GM12878 (cell line): ENCODE results near the gene HNF4A. TPM values are rescaled to one million over a fixed set of nuclear protein-coding genes. Genes with fewer than 3 reads are reported as not detected.

ENCODE experiments used
- ATAC-seq: fragments of 200-7000 bp; cut with Tn5 transposase; 3 replicates; pipeline ENCODE4 v1.9.1; 2020; ENCODE audit warnings: mild to moderate bottlenecking, moderate library complexity
- BruUV-seq: library from RNA; stranded (reverse); fragments of 400-500 nt; replicated peaks from 2 replicates; lab custom pipeline; 2021; lab: Mats Ljungman, UMichigan
- CTCF ChIA-PET: fragments of 300-600 bp; sonication (Branson Sonifier 250); formaldehyde crosslinking; extraction: SDS; loops from one replicate; lab custom pipeline; 2021; ENCODE audit warnings: inconsistent platforms; lab: Yijun Ruan, JAX
- POLR2A ChIA-PET: fragments of 350-600 bp; formaldehyde crosslinking; extraction: SDS; loops from one replicate; lab custom pipeline; 2021; ENCODE audit warnings: inconsistent platforms; lab: Charles Lee
- RAD21 ChIA-PET: fragments of 300-600 bp; sonication (Branson Sonifier 250); formaldehyde crosslinking; loops from one replicate; lab custom pipeline; 2023; ENCODE audit warnings: antibody characterized with exemption; ENCODE audit not compliant: unreplicated experiment; lab: Charles Lee
- SMC1A ChIA-PET: fragments of 300-600 bp; sonication (Branson Sonifier 250); formaldehyde crosslinking; loops from one replicate; lab custom pipeline; 2023; ENCODE audit not compliant: unreplicated experiment, uncharacterized antibody; lab: Charles Lee
- DNase-seq: peaks from one replicate; pipeline ENCODE4 v3.0.0-alpha.2; 2011; ENCODE audit warnings: low read depth, low spot score
- FAIRE-seq: peaks from 3 replicates; lab custom pipeline; 2011; peaks lifted over from hg19 to GRCh38; lab: Jason Lieb, UNC
- H2AFZ ChIP-seq: 2 replicates; pipeline ENCODE4 v1.6.0; 2011; ENCODE audit warnings: low read depth, low read length, control low read depth; ENCODE audit not compliant: control insufficient read depth
- H3K27ac ChIP-seq: 2 replicates; pipeline ENCODE4 v1.5.1; 2011; ENCODE audit warnings: control low read depth; ENCODE audit not compliant: control insufficient read depth, insufficient read depth
- H3K27me3 ChIP-seq, 2 experiments: replicated peaks in 1 of 2; 2 replicates each; pipeline versions ENCODE4 v1.6.0 to v1.6.1; 2011; ENCODE audit warnings: low read length in 1 of 2; ENCODE audit not compliant: control insufficient read depth in 2 of 2, insufficient read depth in 2 of 2
- H3K36me3 ChIP-seq, 2 experiments: 2 replicates each; pipeline ENCODE4 v1.5.1; 2011; ENCODE audit warnings: low read length in 1 of 2; ENCODE audit not compliant: control insufficient read depth in 2 of 2, insufficient read depth in 2 of 2
- H3K4me1 ChIP-seq: 2 replicates; pipeline ENCODE4 v1.6.1; 2011; ENCODE audit warnings: mild to moderate bottlenecking, low read length, moderate library complexity, mixed read lengths; ENCODE audit not compliant: control insufficient read depth, insufficient read depth
- H3K4me2 ChIP-seq: 2 replicates; pipeline ENCODE4 v1.6.0; 2011; ENCODE audit warnings: control low read depth; ENCODE audit not compliant: control insufficient read depth, insufficient read depth
- H3K4me3 ChIP-seq: fragments of 200-600 bp; sonication (generic); 2 replicates; pipeline ENCODE4 v1.5.1; 2016
- H3K79me2 ChIP-seq: 2 replicates; pipeline ENCODE4 v1.6.0; 2011; ENCODE audit warnings: low read length; ENCODE audit not compliant: control insufficient read depth, insufficient read depth
- H3K9ac ChIP-seq: 2 replicates; pipeline ENCODE4 v1.8.0; 2011; ENCODE audit warnings: low read length, control low read depth, mixed read lengths; ENCODE audit not compliant: control insufficient read depth, insufficient read depth
- H3K9me3 ChIP-seq: replicated peaks from 3 replicates; pipeline ENCODE4 v1.5.1; 2011; ENCODE audit warnings: mild to moderate bottlenecking, low read length; ENCODE audit not compliant: control insufficient read depth, insufficient read depth
- H4K20me1 ChIP-seq: 2 replicates; pipeline ENCODE4 v1.6.0; 2011; ENCODE audit not compliant: control insufficient read depth, insufficient read depth
- NR2F1 ChIP-seq: fragments of 450-650 bp; conservative IDR thresholded peaks from 2 replicates; pipeline ENCODE4 v1.6.1; 2017; ENCODE audit warnings: mild to moderate bottlenecking
- PBX3 ChIP-seq: IDR thresholded peaks from 2 replicates; pipeline ENCODE4 v1.6.1; 2011; ENCODE audit warnings: mild to moderate bottlenecking, low read depth, low read length, moderate library complexity; ENCODE audit not compliant: insufficient replicate concordance
- SMAD5 ChIP-seq: IDR thresholded peaks from 2 replicates; pipeline ENCODE4 v1.6.1; 2016; ENCODE audit warnings: antibody characterized with exemption, low read depth
- SPI1 ChIP-seq: IDR thresholded peaks from 2 replicates; pipeline ENCODE4 v1.6.1; 2011; ENCODE audit warnings: low read depth, mild to moderate bottlenecking, low read length, moderate library complexity, borderline replicate concordance; ENCODE audit not compliant: insufficient read depth
- TCF7 ChIP-seq: IDR thresholded peaks from 2 replicates; pipeline ENCODE4 v1.6.1; 2014; ENCODE audit warnings: antibody characterized with exemption, borderline replicate concordance
- USF1 ChIP-seq: IDR thresholded peaks from 2 replicates; pipeline ENCODE4 v1.6.1; 2011; ENCODE audit warnings: borderline replicate concordance, low read depth, mild to moderate bottlenecking, moderate library complexity, mixed read lengths, low read length; ENCODE audit not compliant: insufficient read depth; ENCODE audit errors: extremely low read length
- YY1 ChIP-seq: IDR thresholded peaks from 2 replicates; pipeline ENCODE4 v1.6.1; 2011; ENCODE audit warnings: low read depth, mild to moderate bottlenecking, low read length
- ZNF687 ChIP-seq: fragments of 450-650 bp; IDR thresholded peaks from 2 replicates; pipeline ENCODE4 v1.6.1; 2017; ENCODE audit warnings: mild to moderate bottlenecking, moderate library complexity
- in situ Hi-C: fragments of 300-500 bp; cut with MboI; formaldehyde crosslinking; loops from 9 replicates; pipeline ENCODE4 v1.14.3; 2018; ENCODE audit warnings: mixed read lengths
- intact Hi-C: fragments of 100-400 bp; cut with micrococcal nuclease; formaldehyde crosslinking; loops from one replicate; pipeline ENCODE4 v1.14.2; 2022; ENCODE audit not compliant: unreplicated experiment
- polyA plus RNA-seq, 11 experiments: library from polyadenylated mRNA; depleted of rRNA in 4 of 11; unstranded in 6 of 11; stranded (reverse) in 5 of 11; fragments of >200 nt; fragmentation: Nextera tagmentation in 4 of 11; fragmentation: Illumina TruSeq in 1 of 11; extraction: Ambion mirVana in 4 of 11; extraction: Trizol in 1 of 11; gene quantifications; 1 replicate in 1 of 11; 2 replicates in 10 of 11; pipeline versions ENCODE4 v1.2.1 to v1.2.3, GENCODE V29; 2011 to 2016; ENCODE audit warnings: inconsistent platforms in 2 of 11, missing spikeins in 2 of 11, low read depth in 1 of 11
- total RNA-seq, 4 experiments: library from RNA; depleted of rRNA in 3 of 4; stranded (reverse); fragments of >200 nt in 3 of 4; fragmentation: Illumina TruSeq in 1 of 4; extraction: Trizol in 1 of 4; gene quantifications; 2 replicates each; pipeline versions ENCODE4 v1.2.1 to v1.2.3, GENCODE V29; 2013 to 2021

The HNF4A gene
- total and polyA plus RNA-seq, 10 of the 15 experiments (the other 5 are each of a cell fraction or from before 2014, with no cell fraction given) = 0.21 TPM; not detected in 9

GRCh38 chr20:44314870-44315269, 40.6 kb upstream of the HNF4A start:
- no peak for TF ChIP-seq SMAD5
- TF ChIP-seq SPI1 = no peak
- no peak for TF ChIP-seq TCF7
- no peak for TF ChIP-seq PBX3
- TF ChIP-seq YY1 = no peak
- no peak for TF ChIP-seq NR2F1
- TF ChIP-seq ZNF687 = no peak
- no peak for TF ChIP-seq USF1
- TF ChIP-seq, all 136 proteins: peak for 0
- Histone ChIP-seq H3K36me3 (no peaks in the 10 kb centered on the region), H3K9ac (no peak overlapping the region), H3K4me1 (no peaks in the 10 kb centered on the region), H3K79me2 (peaks cover 6% of the 10 kb centered on the region; the same call in 1 of the 2 replicates), H3K4me2 (no peak overlapping the region), H3K27ac (no peak overlapping the region), H4K20me1 (no peaks in the 10 kb centered on the region), H3K27me3 (no peaks in the 10 kb centered on the region), H3K4me3 (no peak overlapping the region), H2AFZ (no peak overlapping the region), H3K9me3 (no peaks in the 10 kb centered on the region)
- SMC1A ChIA-PET = interaction anchor here (0.9 to 7.3 kb wide), 2 partner anchors 19 to 100 kb away, joined by 3 to 118 read pairs; no protein-coding TSS in a partner anchor
- in situ Hi-C loops = loop anchor here (5.0 kb wide), 1 partner anchor 98 kb away; no protein-coding TSS in a partner anchor
- no peak for DNase-seq
- BruUV-seq = no TSS peak
- CTCF ChIA-PET = interaction anchor here (0.7 to 8.1 kb wide), 4 partner anchors 32 to 112 kb away, joined by 4 to 257 read pairs (median 4); no protein-coding TSS in a partner anchor
- intact Hi-C loops = no loop called here
- RAD21 ChIA-PET = interaction anchor here (6.3 kb wide), 1 partner anchor 98 kb away, joined by 73 read pairs; no protein-coding TSS in a partner anchor
- ATAC-seq = no peak
- POLR2A ChIA-PET = no interaction called here
- FAIRE-seq = no peak
